ENCODE results near the gene KRTAP9-2.
"Not testable (repeated sequence)": the region's sequence is repeated elsewhere in the genome, so short reads cannot be mapped to it uniquely, and the experiment has no call there.

Gene KRTAP9-2

DNA sequence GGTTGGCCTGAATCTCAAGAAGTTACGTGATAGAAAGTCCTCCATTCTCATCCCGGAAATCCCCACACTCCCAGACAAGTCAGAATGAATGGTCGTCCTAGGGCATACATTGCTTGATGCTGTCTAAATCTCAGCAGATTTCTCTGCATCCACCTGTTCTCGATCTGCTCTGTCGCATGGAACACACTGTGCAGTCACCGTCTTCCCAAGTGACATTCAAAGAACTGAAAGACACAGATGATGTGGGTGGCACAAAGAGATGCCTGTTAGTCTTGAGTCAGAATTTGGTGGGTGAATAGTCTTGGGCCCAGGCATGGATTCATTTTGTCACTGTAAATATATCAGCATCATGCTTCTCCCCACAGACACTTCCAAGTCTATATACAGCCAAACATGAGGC, 5.3 kb downstream of the KRTAP9-2 start:
- TF ChIP-seq, protein P1, sequence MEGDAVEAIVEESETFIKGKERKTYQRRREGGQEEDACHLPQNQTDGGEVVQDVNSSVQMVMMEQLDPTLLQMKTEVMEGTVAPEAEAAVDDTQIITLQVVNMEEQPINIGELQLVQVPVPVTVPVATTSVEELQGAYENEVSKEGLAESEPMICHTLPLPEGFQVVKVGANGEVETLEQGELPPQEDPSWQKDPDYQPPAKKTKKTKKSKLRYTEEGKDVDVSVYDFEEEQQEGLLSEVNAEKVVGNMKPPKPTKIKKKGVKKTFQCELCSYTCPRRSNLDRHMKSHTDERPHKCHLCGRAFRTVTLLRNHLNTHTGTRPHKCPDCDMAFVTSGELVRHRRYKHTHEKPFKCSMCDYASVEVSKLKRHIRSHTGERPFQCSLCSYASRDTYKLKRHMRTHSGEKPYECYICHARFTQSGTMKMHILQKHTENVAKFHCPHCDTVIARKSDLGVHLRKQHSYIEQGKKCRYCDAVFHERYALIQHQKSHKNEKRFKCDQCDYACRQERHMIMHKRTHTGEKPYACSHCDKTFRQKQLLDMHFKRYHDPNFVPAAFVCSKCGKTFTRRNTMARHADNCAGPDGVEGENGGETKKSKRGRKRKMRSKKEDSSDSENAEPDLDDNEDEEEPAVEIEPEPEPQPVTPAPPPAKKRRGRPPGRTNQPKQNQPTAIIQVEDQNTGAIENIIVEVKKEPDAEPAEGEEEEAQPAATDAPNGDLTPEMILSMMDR (IDR thresholded peaks at IDR 0.05; ENCODE audit: insufficient read depth, low read length, missing control alignments), result no peak
- H3K4me3 ChIP-seq (ENCODE audit: low read depth, low read length), result no peak overlapping the region
- ChIA-PET CTCF (no interaction called here), POLR2A (no interaction called here)
- DNase-seq (ENCODE audit: low read depth, low spot score), result no peak

GRCh38 chr17:41232399-41233105, 6.1 kb downstream of the KRTAP9-2 start, which contains the start of gene KRTAP9-3:
Gene KRTAP9-3 (plus strand): TSS chr17:41232449. CDS start chr17:41232502, 53 bp downstream.
- H3K4me3 ChIP-seq (ENCODE audit: low read depth, low read length); CTCF ChIA-PET; POLR2A ChIA-PET; DNase-seq (ENCODE audit: low read depth, low spot score): not testable (repeated sequence)

- H3K4me3 ChIP-seq (ENCODE audit: low read depth, low read length); CTCF ChIA-PET; POLR2A ChIA-PET; DNase-seq (ENCODE audit: low read depth, low spot score): not testable (repeated sequence)
These were observed 10.7 kb downstream of the KRTAP9-2 start for GRCh38 chr17:41237116-41237515.

DNA sequence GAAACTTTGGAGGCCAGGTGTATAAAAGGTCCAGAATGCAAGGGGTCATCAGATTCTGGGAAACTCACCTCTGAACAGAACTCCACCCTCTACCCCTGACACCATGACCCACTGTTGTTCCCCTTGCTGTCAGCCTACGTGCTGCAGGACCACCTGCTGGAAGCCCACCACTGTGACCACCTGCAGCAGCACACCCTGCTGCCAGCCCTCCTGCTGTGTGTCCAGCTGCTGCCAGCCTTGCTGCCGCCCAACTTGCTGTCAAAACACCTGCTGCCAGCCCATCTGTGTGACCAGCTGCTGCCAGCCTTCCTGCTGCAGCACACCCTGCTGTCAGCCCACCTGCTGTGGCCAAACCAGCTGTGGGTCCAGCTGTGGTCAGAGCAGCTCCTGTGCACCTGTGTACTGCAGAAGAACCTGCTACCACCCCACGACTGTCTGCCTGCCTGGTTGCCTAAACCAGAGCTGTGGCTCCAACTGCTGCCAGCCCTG, 11.5 kb downstream of the KRTAP9-2 start, which contains the start of gene KRTAP9-8:
Gene KRTAP9-8, plus strand, starts transcription at position 51 of the 489 bp plus-strand sequence. Its CDS starts 53 bp downstream, at position 104.
- POLR2A ChIA-PET; CTCF ChIA-PET; DNase-seq (ENCODE audit: low read depth, low spot score); H3K4me3 ChIP-seq (ENCODE audit: low read depth, low read length): not testable (repeated sequence)

- CTCF ChIA-PET; POLR2A ChIA-PET; DNase-seq (ENCODE audit: low read depth, low spot score); H3K4me3 ChIP-seq (ENCODE audit: low read depth, low read length): not testable (repeated sequence)
These were observed 20.7 kb downstream of the KRTAP9-2 start for GRCh38 chr17:41246995-41247787.

DNA sequence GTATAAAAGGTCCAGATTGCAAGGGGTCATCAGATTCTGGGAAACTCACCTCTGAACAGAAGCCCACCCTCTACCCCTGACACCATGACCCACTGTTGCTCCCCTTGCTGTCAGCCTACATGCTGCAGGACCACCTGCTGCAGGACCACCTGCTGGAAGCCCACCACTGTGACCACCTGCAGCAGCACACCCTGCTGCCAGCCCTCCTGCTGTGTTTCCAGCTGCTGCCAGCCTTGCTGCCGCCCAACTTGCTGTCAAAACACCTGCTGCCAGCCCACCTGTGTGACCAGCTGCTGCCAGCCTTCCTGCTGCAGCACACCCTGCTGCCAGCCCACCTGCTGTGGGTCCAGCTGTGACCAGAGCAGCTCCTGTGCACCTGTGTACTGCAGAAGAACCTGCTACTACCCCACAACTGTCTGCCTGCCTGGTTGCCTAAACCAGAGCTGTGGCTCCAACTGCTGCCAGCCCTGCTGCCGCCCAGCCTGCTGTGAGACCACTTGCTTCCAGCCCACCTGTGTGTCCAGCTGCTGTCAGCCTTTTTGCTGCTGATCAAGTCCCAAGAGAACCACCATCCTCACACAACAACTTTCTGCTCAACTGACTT, 23.3 kb downstream of the KRTAP9-2 start, which contains the start of gene KRTAP9-4:
Gene KRTAP9-4, plus strand, starts transcription at position 51 of the 604 bp plus-strand sequence. Its CDS starts 34 bp downstream, at position 85.
- CTCF ChIA-PET; DNase-seq (ENCODE audit: low read depth, low spot score); POLR2A ChIA-PET; H3K4me3 ChIP-seq (ENCODE audit: low read depth, low read length): not testable (repeated sequence)

DNA sequence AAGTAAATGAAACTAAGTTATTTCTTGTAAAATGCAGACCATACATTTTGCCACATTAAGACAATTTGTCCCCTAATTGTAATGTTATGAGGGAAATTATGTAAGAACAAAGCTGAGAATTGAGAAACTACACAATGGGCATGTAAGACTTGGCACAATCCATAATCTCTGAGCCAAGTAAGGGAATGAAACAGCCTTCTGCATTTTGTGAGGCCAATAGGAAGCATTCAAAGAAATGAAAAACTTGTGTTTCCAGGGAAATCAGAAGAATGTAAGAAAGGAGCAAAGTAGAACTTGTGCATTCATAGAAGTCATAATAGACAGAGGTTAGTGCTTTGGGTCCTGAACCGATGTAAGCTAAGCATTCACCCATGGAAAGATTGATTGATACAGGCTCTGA, 24.8 kb downstream of the KRTAP9-2 start:
- TF ChIP-seq, protein P1 (IDR thresholded peaks at IDR 0.05; ENCODE audit: insufficient read depth, low read length, missing control alignments), result no peak
- H3K4me3 ChIP-seq (ENCODE audit: low read depth, low read length), result no peak overlapping the region
- no peak for DNase-seq (ENCODE audit: low read depth, low spot score)
- ChIA-PET POLR2A (no interaction called here), CTCF (interaction anchor here (1.3 to 1.6 kb wide), 2 partner anchors 109 to 298 kb away, joined by 3 to 4 read pairs; no protein-coding TSS in a partner anchor)

DNA sequence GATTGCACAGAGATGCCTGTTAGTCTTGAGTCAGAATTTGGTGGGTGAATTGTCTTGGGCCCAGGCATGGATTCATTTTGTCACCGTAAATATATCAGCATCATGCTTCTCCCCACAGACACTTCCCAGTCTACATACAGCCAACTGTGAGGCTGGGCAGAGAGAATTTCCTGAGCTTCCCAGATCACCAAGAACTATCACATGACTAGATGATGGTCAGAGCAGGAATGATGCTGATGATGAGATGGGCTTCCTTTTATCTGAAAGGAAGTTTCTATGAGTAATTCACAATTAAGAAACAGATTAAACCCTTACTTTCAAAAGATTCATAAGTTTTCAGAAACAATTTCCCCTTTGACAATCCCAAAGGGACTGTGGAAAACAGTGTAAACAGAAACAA, 28.4 kb downstream of the KRTAP9-2 start:
- CTCF ChIA-PET, result no interaction called here
- POLR2A ChIA-PET, result no interaction called here
- TF ChIP-seq, protein P1 (IDR thresholded peaks at IDR 0.05; ENCODE audit: insufficient read depth, low read length, missing control alignments), result no peak
- no peak overlapping the region for H3K4me3 ChIP-seq (ENCODE audit: low read depth, low read length)
- DNase-seq (ENCODE audit: low read depth, low spot score), result no peak

DNA sequence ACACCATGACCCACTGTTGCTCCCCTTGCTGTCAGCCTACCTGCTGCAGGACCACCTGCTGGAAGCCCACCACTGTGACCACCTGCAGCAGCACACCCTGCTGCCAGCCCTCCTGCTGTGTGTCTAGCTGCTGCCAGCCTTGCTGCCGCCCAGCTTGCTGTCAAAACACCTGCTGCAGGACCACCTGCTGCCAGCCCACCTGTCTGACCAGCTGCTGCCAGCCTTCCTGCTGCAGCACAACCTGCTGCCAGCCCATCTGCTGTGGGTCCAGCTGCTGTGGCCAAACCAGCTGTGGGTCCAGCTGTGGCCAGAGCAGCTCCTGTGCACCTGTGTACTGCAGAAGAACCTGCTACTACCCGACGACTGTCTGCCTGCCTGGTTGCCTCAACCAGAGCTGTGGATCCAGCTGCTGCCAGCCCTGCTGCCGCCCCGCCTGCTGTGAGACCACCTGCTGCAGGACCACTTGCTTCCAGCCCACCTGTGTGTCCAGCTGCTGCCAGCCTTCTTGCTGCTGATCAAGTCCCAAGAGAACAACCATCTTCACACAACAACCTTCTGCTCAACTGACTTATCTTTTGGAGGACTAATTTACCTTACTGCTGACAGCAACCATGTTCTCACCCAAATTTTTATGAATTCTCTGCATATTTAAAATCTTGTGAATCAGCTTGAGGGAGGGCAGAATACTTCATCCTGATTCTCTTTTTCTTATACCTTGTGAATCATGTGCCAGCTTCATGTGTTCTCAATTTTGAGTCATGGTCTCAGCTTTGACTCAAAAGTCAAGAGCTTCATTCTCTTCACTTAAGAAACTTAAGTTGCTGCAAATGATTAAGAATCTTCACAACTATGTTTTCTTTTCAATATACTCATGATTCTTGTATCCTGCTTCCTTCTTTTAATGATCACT, 29.2 kb downstream of the KRTAP9-2 start, which contains the start of gene KRTAP9-9:
Gene KRTAP9-9, plus strand, starts transcription at position 4 of the 910 bp plus-strand sequence.
- CTCF ChIA-PET; POLR2A ChIA-PET; H3K4me3 ChIP-seq (ENCODE audit: low read depth, low read length); DNase-seq (ENCODE audit: low read depth, low spot score): not testable (repeated sequence)
